Endothelial cell (in vitro differentiated cells): ENCODE measurements around the gene MACROD2. TPM values are rescaled to one million over a fixed set of nuclear protein-coding genes. Genes with fewer than 3 reads are reported as not detected.

Experiments used
- DNase-seq: peaks from one replicate; pipeline ENCODE4 v3.0.0; 2021; ENCODE audit warnings: low spot score
- H3K27ac Mint-ChIP-seq: one replicate; pipeline ENCODE4 v1.8.0; 2021; ENCODE audit warnings: mixed read lengths, inconsistent platforms; ENCODE audit not compliant: unreplicated experiment
- H3K27me3 Mint-ChIP-seq: one replicate; pipeline ENCODE4 v1.8.0; 2021; ENCODE audit warnings: mild to moderate bottlenecking, moderate library complexity, mixed read lengths, inconsistent platforms; ENCODE audit not compliant: unreplicated experiment
- H3K36me3 Mint-ChIP-seq: one replicate; pipeline ENCODE4 v1.8.0; 2021; ENCODE audit warnings: mild to moderate bottlenecking, low read depth, mixed read lengths, inconsistent platforms; ENCODE audit not compliant: unreplicated experiment
- H3K4me1 Mint-ChIP-seq: one replicate; pipeline ENCODE4 v1.8.0; 2021; ENCODE audit warnings: mild to moderate bottlenecking, mixed read lengths, inconsistent platforms; ENCODE audit not compliant: unreplicated experiment
- H3K4me3 Mint-ChIP-seq: one replicate; pipeline ENCODE4 v1.8.0; 2021; ENCODE audit warnings: mild to moderate bottlenecking, mixed read lengths, inconsistent platforms; ENCODE audit not compliant: unreplicated experiment
- H3K9me3 Mint-ChIP-seq: one replicate; pipeline ENCODE4 v1.8.0; 2021; ENCODE audit warnings: mixed read lengths, inconsistent platforms; ENCODE audit not compliant: unreplicated experiment
- total RNA-seq: library from RNA; stranded (reverse); fragmentation: NEBNext Ultra II Directional; extraction: Animal tissue kit (Norgen Biotek cat#: 25700); gene quantifications from one replicate; pipeline ENCODE4 v1.2.1, GENCODE V29; 2021; ENCODE audit not compliant: unreplicated experiment
- TF ChIP-seq, protein P1 (sequence below): fragments of 200-600 bp; sonication (generic); IDR thresholded peaks from one replicate; pipeline ENCODE4 v1.5.0; 2021; ENCODE audit warnings: antibody characterized with exemption; ENCODE audit not compliant: unreplicated experiment

Gene MACROD2
- total RNA-seq, 1 donor from 2014 or later: 6.4 TPM

DNA sequence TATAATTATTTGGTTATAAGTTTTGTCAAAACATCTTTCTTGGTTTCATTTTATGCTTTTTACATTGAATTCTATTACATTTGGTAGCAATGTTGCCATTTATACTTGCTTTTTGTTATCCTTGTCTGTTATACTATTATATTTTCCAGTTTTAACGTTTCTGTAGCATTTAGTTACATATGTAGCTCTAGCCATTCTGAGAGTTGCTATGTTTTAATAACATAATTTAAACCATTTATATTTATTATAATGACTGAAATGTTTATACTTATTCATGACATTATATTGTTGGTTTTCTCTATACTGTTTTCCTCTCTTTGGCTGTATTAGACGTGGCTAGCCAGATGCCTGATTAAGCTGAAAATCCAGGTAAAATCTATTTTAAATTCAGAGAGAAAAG lies 594.1 kb downstream of the MACROD2 start:
- Mint-ChIP-seq H3K4me1 (no peaks in the 10 kb centered on the region), H3K27ac (no peak overlapping the region)

DNA sequence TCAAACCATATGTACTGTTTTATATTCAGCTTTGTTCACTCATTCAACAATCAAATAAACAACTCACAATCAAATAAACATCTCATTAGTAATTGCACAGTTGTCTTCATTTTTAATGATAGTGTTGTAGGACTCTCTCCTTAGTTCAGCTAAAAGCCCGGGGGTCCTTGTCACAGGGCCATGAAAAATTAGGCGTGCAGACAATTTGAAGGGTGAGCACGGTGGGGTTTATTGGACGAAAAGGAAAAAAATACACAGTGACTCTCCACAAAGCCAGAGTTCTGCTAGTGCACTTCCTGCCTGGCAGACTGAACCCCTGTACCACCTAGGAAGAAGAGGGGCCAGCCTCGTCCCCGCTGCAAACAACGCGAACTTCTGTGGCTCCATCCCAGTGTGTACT lies 599.7 kb downstream of the MACROD2 start:
- TF ChIP-seq, protein P1, sequence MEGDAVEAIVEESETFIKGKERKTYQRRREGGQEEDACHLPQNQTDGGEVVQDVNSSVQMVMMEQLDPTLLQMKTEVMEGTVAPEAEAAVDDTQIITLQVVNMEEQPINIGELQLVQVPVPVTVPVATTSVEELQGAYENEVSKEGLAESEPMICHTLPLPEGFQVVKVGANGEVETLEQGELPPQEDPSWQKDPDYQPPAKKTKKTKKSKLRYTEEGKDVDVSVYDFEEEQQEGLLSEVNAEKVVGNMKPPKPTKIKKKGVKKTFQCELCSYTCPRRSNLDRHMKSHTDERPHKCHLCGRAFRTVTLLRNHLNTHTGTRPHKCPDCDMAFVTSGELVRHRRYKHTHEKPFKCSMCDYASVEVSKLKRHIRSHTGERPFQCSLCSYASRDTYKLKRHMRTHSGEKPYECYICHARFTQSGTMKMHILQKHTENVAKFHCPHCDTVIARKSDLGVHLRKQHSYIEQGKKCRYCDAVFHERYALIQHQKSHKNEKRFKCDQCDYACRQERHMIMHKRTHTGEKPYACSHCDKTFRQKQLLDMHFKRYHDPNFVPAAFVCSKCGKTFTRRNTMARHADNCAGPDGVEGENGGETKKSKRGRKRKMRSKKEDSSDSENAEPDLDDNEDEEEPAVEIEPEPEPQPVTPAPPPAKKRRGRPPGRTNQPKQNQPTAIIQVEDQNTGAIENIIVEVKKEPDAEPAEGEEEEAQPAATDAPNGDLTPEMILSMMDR: no peak
- H3K4me1 Mint-ChIP-seq: no peaks in the 10 kb centered on the region
- H3K27me3 Mint-ChIP-seq: peaks cover 2% of the 10 kb centered on the region
- no peak overlapping the region for H3K4me3 Mint-ChIP-seq
- no peaks in the 10 kb centered on the region for H3K36me3 Mint-ChIP-seq
- no peaks in the 10 kb centered on the region for H3K9me3 Mint-ChIP-seq
- DNase-seq: no peak
- H3K27ac Mint-ChIP-seq: no peak overlapping the region

More for the DNA sequence above, 594.1 kb downstream of the MACROD2 start:
- no peaks in the 10 kb centered on the region for H3K36me3 Mint-ChIP-seq
- H3K9me3 Mint-ChIP-seq: no peaks in the 10 kb centered on the region
- H3K27me3 Mint-ChIP-seq: no peaks in the 10 kb centered on the region
- no peak for DNase-seq
- TF ChIP-seq, protein P1: no peak
- no peak overlapping the region for H3K4me3 Mint-ChIP-seq

DNA sequence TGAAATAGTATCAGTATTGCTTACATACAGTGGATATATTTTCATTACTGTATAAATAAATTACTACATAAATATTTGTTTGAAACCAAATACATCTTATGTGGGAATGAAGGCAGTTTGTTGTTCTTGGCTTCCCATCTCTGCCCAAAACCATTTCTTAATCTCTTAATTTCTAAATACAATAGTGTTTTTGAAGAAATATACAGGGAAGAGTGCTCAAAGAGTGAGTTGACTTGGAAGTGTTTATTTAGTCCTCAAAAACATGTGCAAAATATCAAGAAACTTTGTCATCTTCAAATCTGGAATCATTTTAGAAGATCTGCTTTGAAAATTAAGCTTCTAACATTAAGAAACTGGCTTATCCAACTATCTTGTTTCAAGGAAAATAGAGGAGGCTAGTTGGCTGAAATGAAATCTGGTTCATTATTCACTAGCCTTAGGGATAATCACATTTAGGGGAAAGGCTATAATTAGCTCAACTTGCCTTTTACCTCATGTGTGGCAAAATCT lies 601.9 kb downstream of the MACROD2 start:
- Mint-ChIP-seq H3K9me3 (no peaks in the 10 kb centered on the region), H3K36me3 (no peaks in the 10 kb centered on the region), H3K27me3 (peaks cover 2% of the 10 kb centered on the region), H3K4me1 (no peaks in the 10 kb centered on the region), H3K27ac (no peak overlapping the region), H3K4me3 (no peak overlapping the region)
- no peak for DNase-seq
- TF ChIP-seq, protein P1: no peak

DNA sequence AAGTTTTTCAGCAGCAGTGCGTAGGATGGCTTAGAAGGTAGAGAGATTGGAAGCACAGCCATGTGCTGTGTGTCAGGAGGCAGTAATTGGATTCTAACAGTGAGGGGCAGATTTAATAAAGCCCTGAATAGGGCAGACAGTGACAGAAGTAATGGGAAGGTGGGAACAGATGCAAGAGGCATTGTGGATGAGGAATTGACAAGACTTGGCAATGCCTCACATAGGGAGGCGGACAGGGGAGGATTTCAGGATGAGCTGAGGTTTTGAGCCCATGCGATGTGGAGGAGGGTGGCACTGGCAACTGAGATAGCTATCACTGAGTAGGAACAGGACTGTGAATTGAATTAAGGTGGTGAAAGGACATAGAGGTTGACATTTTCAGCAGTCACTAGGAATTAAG lies 604.3 kb downstream of the MACROD2 start:
- H3K4me1 Mint-ChIP-seq: no peaks in the 10 kb centered on the region
- H3K27me3 Mint-ChIP-seq: peaks cover 2% of the 10 kb centered on the region
- H3K9me3 Mint-ChIP-seq: no peaks in the 10 kb centered on the region
- H3K27ac Mint-ChIP-seq: no peak overlapping the region
- H3K36me3 Mint-ChIP-seq: no peaks in the 10 kb centered on the region
- DNase-seq: no peak
- no peak overlapping the region for H3K4me3 Mint-ChIP-seq
- TF ChIP-seq, protein P1: no peak

DNA sequence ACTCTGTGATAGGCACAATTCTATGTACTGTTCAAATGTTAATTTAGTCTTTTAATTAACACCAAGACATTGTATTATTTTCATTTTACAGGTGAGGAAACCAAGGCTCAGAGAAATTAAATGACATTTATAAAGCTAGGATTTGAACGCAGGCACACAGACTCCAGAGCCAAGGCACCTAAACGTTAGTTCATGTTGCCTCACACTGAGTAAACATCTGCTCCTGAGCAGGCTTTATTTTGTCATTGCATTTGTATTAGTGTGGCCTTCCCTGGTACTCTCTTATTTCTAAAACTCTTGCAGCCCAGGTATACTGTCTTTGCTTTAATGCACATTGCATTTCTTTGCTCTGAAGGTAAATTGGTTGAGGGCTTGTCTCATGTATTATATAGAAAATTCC lies 605.2 kb downstream of the MACROD2 start:
- H3K27me3 Mint-ChIP-seq: peaks cover 2% of the 10 kb centered on the region
- no peak for DNase-seq
- H3K9me3 Mint-ChIP-seq: no peaks in the 10 kb centered on the region
- H3K4me3 Mint-ChIP-seq: no peak overlapping the region
- H3K27ac Mint-ChIP-seq: no peak overlapping the region
- no peaks in the 10 kb centered on the region for H3K36me3 Mint-ChIP-seq
- TF ChIP-seq, protein P1: no peak
- no peaks in the 10 kb centered on the region for H3K4me1 Mint-ChIP-seq
